ENCODE measurements around the gene CNGA3.

Gene CNGA3

GRCh38 chr2:98335271-98335670, 11.0 kb upstream of the CNGA3 start:
- Histone ChIP-seq H3K27ac (ENCODE audit: low read depth, low read length, poor library complexity, severe bottlenecking) (no peak overlapping the region), H3K4me2 (ENCODE audit: low read length) (no peak overlapping the region)

DNA sequence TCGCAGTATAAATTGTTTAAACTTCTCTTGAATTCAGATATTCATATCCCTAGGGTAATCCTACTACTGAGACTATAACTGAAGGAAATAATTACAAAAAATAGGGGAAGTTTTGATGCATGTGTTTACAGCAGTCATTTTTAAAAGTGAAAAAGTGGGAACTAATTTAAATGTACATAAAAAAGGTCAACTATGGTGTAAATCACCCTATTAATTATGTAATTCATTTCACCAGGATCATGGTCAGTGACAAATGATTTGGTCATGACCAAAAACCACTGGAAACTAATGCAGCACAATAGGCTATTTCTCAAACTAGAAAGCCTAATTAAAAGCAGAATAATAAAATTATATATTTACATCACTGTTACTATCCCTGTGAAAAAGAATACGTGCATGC, 5.0 kb upstream of the CNGA3 start:
- Histone ChIP-seq H3K4me2 (ENCODE audit: low read length) (no peak overlapping the region), H3K36me3 (ENCODE audit: insufficient read depth, low read length) (no peaks in the 10 kb centered on the region), H3K79me2 (ENCODE audit: insufficient read depth, low read length) (no peaks in the 10 kb centered on the region), H3K9ac (ENCODE audit: low read length) (no peak overlapping the region), H3K9me2 (ENCODE audit: low read depth, low read length) (no peaks in the 10 kb centered on the region), H2AFZ (ENCODE audit: low read length) (no peak overlapping the region), H3K27ac (ENCODE audit: low read depth, low read length, poor library complexity, severe bottlenecking) (no peak overlapping the region), H3F3A (ENCODE audit: insufficient read depth, low read length) (no peaks in the 10 kb centered on the region), H3K4me3 (ENCODE audit: low read depth, low read length, poor library complexity, severe bottlenecking) (no peak overlapping the region), H3K4me1 (ENCODE audit: insufficient read depth, low read length, severe bottlenecking) (no peaks in the 10 kb centered on the region), H3K27me3 (ENCODE audit: insufficient read depth, low read length) (no peaks in the 10 kb centered on the region), H3K9me3 (ENCODE audit: low read length) (no peaks in the 10 kb centered on the region), H4K20me1 (ENCODE audit: insufficient read depth, low read length) (no peaks in the 10 kb centered on the region)
- TF ChIP-seq, protein P1, sequence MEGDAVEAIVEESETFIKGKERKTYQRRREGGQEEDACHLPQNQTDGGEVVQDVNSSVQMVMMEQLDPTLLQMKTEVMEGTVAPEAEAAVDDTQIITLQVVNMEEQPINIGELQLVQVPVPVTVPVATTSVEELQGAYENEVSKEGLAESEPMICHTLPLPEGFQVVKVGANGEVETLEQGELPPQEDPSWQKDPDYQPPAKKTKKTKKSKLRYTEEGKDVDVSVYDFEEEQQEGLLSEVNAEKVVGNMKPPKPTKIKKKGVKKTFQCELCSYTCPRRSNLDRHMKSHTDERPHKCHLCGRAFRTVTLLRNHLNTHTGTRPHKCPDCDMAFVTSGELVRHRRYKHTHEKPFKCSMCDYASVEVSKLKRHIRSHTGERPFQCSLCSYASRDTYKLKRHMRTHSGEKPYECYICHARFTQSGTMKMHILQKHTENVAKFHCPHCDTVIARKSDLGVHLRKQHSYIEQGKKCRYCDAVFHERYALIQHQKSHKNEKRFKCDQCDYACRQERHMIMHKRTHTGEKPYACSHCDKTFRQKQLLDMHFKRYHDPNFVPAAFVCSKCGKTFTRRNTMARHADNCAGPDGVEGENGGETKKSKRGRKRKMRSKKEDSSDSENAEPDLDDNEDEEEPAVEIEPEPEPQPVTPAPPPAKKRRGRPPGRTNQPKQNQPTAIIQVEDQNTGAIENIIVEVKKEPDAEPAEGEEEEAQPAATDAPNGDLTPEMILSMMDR (IDR thresholded peaks at IDR 0.05; ENCODE audit: low read length), result no peak
- no peak for TF ChIP-seq EZH2 (IDR thresholded peaks at IDR 0.05; ENCODE audit: borderline replicate concordance, low read length)

More at GRCh38 chr2:98335271-98335670, 11.0 kb upstream of the CNGA3 start:
- Histone ChIP-seq H3K9me2 (ENCODE audit: low read depth, low read length) (no peaks in the 10 kb centered on the region), H3K79me2 (ENCODE audit: insufficient read depth, low read length) (no peaks in the 10 kb centered on the region), H2AFZ (ENCODE audit: low read length) (no peak overlapping the region), H3F3A (ENCODE audit: insufficient read depth, low read length) (no peaks in the 10 kb centered on the region), H3K9me3 (ENCODE audit: low read length) (no peaks in the 10 kb centered on the region), H3K27me3 (ENCODE audit: insufficient read depth, low read length) (no peaks in the 10 kb centered on the region), H3K4me1 (ENCODE audit: insufficient read depth, low read length, severe bottlenecking) (no peaks in the 10 kb centered on the region), H4K20me1 (ENCODE audit: insufficient read depth, low read length) (no peaks in the 10 kb centered on the region), H3K4me3 (ENCODE audit: low read depth, low read length, poor library complexity, severe bottlenecking) (no peak overlapping the region), H3K36me3 (ENCODE audit: insufficient read depth, low read length) (no peaks in the 10 kb centered on the region), H3K9ac (ENCODE audit: low read length) (no peak overlapping the region)
- TF ChIP-seq EZH2 (IDR thresholded peaks at IDR 0.05; ENCODE audit: borderline replicate concordance, low read length), result no peak
- TF ChIP-seq, protein P1 (IDR thresholded peaks at IDR 0.05; ENCODE audit: low read length), result no peak

- no peak overlapping the region for H3K27ac ChIP-seq (ENCODE audit: low read depth, low read length, poor library complexity, severe bottlenecking)
- no peaks in the 10 kb centered on the region for H3K79me2 ChIP-seq (ENCODE audit: insufficient read depth, low read length)
- H3K4me3 ChIP-seq (ENCODE audit: low read depth, low read length, poor library complexity, severe bottlenecking), result no peak overlapping the region
- H3K9me2 ChIP-seq (ENCODE audit: low read depth, low read length), result no peaks in the 10 kb centered on the region
- H4K20me1 ChIP-seq (ENCODE audit: insufficient read depth, low read length), result no peaks in the 10 kb centered on the region
- no peaks in the 10 kb centered on the region for H3F3A ChIP-seq (ENCODE audit: insufficient read depth, low read length)
- no peak overlapping the region for H3K9ac ChIP-seq (ENCODE audit: low read length)
- no peaks in the 10 kb centered on the region for H3K36me3 ChIP-seq (ENCODE audit: insufficient read depth, low read length)
- no peaks in the 10 kb centered on the region for H3K4me1 ChIP-seq (ENCODE audit: insufficient read depth, low read length, severe bottlenecking)
- no peak overlapping the region for H3K4me2 ChIP-seq (ENCODE audit: low read length)
- no peaks in the 10 kb centered on the region for H3K27me3 ChIP-seq (ENCODE audit: insufficient read depth, low read length)
- H2AFZ ChIP-seq (ENCODE audit: low read length), result no peak overlapping the region
- H3K9me3 ChIP-seq (ENCODE audit: low read length), result no peaks in the 10 kb centered on the region
- TF ChIP-seq, protein P1 (IDR thresholded peaks at IDR 0.05; ENCODE audit: low read length), result no peak
- TF ChIP-seq EZH2 (IDR thresholded peaks at IDR 0.05; ENCODE audit: borderline replicate concordance, low read length), result no peak
Observed at GRCh38 chr2:98343285-98343684, 3.0 kb upstream of the CNGA3 start.

Data from OCI-LY1 (cell line).